Effector memory CD8-positive, alpha-beta T cell (primary cell): ENCODE measurements around the gene PPFIBP2.

Experiments
- ATAC-seq: fragments of 150-1000 bp; cut with Tn5 transposase; replicated peaks from 2 replicates; pipeline ENCODE4 v1.10.0; 2021; ENCODE audit warnings: mild to moderate bottlenecking, moderate library complexity
- DNase-seq, 3 experiments: peaks; one replicate each; pipeline ENCODE4 v3.0.0; 2021
- H3K27ac Mint-ChIP-seq, 2 donors: one replicate each; pipeline ENCODE4 v1.8.0; 2022; ENCODE audit warnings: mild to moderate bottlenecking in 2 of 2, mixed read lengths in 2 of 2, moderate library complexity in 2 of 2
- H3K27me3 Mint-ChIP-seq, 2 donors: one replicate each; pipeline ENCODE4 v1.8.0; 2022; ENCODE audit warnings: mixed read lengths in 2 of 2
- H3K36me3 Mint-ChIP-seq: one replicate; pipeline ENCODE4 v1.8.0; 2022; ENCODE audit warnings: mild to moderate bottlenecking, moderate library complexity, mixed read lengths; ENCODE audit not compliant: insufficient read depth
- H3K4me1 Mint-ChIP-seq, 2 donors: one replicate each; pipeline ENCODE4 v1.8.0; 2022; ENCODE audit warnings: low read depth in 2 of 2, mixed read lengths in 2 of 2
- H3K4me3 Mint-ChIP-seq, 2 donors: one replicate each; pipeline ENCODE4 v1.8.0; 2022; ENCODE audit warnings: mild to moderate bottlenecking in 2 of 2, mixed read lengths in 2 of 2, moderate library complexity in 2 of 2
- H3K9me3 Mint-ChIP-seq, 2 donors: one replicate each; pipeline ENCODE4 v1.8.0; 2022; ENCODE audit warnings: mixed read lengths in 2 of 2

PPFIBP2 gene

DNA sequence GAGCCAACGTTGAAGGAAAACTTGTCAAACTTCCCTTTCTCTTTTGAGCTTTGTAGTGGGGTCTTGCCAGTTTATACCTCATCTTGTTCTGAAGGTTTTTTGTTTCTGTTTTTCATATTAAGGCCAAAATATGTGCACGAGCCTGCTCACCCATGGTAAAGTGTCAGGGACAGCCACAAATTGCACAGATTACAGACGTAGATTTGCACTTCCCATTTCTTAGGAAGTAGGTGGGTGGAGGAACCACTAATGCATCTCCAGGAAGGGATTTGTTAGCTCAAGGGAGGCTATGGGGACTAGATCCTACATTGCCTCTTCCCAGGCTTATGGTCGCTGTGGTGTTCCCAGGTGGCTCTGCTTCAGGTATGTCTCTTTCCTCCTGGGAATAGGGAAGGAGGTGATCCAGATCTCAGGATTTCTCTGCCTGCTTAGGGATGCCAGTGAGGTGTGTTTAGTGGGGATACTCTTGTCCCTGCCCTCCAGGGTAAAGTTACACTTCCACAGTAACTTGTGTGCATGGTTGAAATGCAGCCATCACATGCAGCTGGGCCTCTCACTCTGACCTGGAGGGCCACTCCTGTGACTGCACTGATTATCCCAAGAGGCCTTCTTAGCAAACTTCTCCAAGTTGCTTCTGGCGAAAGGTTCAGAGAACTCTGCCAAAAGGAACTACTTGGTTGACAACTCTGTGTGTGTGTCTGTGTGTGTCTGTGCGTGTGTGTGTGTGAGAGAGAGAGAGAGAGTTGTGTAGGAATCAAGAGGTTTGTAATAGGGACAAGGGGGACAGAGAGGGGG lies 9.8 kb downstream of the PPFIBP2 start:
- no peak overlapping the region for H3K4me3 Mint-ChIP-seq
- ATAC-seq (no peak), DNase-seq (no peak)
- peaks cover 24 to 30% of the 10 kb centered on the region in 2 donors for H3K4me1 Mint-ChIP-seq
- no peaks in the 10 kb centered on the region for H3K27me3 Mint-ChIP-seq
- H3K9me3 Mint-ChIP-seq, result no peaks in the 10 kb centered on the region
- H3K27ac Mint-ChIP-seq, result no peak overlapping the region
- H3K36me3 Mint-ChIP-seq, result no peaks in the 10 kb centered on the region

DNA sequence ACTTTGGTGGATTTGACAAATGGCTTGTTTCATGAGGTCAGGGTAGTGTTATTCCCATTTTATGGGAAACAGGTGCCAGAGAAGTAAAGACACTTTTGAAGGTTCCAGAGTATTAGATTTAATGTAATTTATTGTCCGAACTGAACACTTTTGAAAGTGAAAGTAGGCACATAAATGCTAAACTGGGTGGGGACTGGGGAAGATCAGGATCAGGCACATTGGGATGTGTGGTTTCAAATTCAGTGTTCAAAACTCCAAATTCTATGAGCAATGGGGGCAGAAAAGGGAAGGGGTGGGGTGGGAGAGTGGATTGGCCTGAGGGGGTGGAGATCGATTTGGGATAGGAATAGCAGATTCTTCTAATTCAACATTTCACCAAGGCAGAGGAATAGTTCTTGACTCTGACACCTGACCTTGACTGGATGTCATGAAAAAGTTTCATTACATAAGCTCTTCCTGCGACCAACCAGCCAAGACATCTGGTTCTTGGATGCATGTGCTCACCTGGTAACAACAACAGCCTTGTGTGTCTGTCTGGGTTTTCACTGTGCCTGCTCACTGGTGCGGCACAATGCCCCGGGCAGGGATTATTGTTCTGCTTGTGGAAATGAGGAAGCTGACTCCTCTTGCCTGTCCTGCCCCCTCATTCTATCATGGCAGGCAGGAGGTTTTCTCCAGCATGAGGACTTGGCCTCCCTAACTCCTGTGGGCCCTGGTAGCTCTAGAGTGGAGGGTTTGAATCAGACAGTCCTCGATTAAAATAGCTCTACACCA lies 10.8 kb downstream of the PPFIBP2 start:
- Mint-ChIP-seq H3K9me3 (no peaks in the 10 kb centered on the region), H3K4me3 (no peak overlapping the region), H3K27ac (no peak overlapping the region), H3K27me3 (no peaks in the 10 kb centered on the region), H3K4me1 (peaks cover 24 to 30% of the 10 kb centered on the region in 2 donors), H3K36me3 (no peaks in the 10 kb centered on the region)
- DNase-seq, result no peak
- ATAC-seq, result no peak

DNA sequence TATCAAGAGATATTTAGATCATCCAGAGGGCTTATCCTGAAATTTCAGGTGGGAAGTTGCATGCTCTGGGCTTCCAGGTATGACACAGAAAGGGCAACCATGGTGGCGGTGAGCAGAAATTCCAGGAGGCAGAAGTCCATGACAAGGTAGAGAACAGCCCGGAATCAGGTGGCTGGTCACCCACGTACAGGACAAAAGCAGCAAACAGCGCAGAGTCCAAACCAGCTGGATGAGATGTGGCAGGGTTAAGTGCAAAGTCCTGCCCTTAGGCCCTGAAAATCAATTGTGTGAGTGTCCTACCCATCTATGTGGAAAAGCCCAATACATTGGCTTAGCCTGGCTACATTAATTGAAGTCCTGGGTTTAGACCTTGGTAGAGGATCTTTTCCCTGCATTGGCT lies 11.6 kb downstream of the PPFIBP2 start:
- Mint-ChIP-seq H3K9me3 (no peaks in the 10 kb centered on the region), H3K4me1 (peaks cover 24 to 30% of the 10 kb centered on the region in 2 donors), H3K27me3 (no peaks in the 10 kb centered on the region), H3K4me3 (no peak overlapping the region), H3K27ac (no peak overlapping the region), H3K36me3 (no peaks in the 10 kb centered on the region)
- DNase-seq (no peak), ATAC-seq (no peak)

GRCh38 chr11:7527029-7527428 lies 13.2 kb downstream of the PPFIBP2 start:
- H3K27ac Mint-ChIP-seq, result peak overlapping the region in 1 of 2 donors; percentile 32
- peak overlapping the region; percentile 8 to 34 for H3K4me3 Mint-ChIP-seq
- DNase-seq, result peak; percentile 7 to 20 (median 12)
- H3K9me3 Mint-ChIP-seq, result no peaks in the 10 kb centered on the region
- H3K36me3 Mint-ChIP-seq, result no peaks in the 10 kb centered on the region
- peak; percentile 97 for ATAC-seq
- peaks cover 24 to 30% of the 10 kb centered on the region in 2 donors for H3K4me1 Mint-ChIP-seq
- H3K27me3 Mint-ChIP-seq, result no peaks in the 10 kb centered on the region

GRCh38 chr11:7528514-7529049 lies 14.8 kb downstream of the PPFIBP2 start:
- H3K27me3 Mint-ChIP-seq, result no peaks in the 10 kb centered on the region
- H3K27ac Mint-ChIP-seq, result no peak overlapping the region

GRCh38 chr11:7530013-7530640 lies 16.3 kb downstream of the PPFIBP2 start:
- peaks cover 20 to 23% of the 10 kb centered on the region in 2 donors for H3K4me1 Mint-ChIP-seq
- H3K36me3 Mint-ChIP-seq, result no peaks in the 10 kb centered on the region
- H3K27me3 Mint-ChIP-seq, result no peaks in the 10 kb centered on the region

More at GRCh38 chr11:7528514-7529049, 14.8 kb downstream of the PPFIBP2 start:
- ATAC-seq, result no peak
- Mint-ChIP-seq H3K4me3 (no peak overlapping the region), H3K36me3 (no peaks in the 10 kb centered on the region), H3K9me3 (no peaks in the 10 kb centered on the region), H3K4me1 (peaks cover 24 to 30% of the 10 kb centered on the region in 2 donors)
- DNase-seq, result no peak

DNA sequence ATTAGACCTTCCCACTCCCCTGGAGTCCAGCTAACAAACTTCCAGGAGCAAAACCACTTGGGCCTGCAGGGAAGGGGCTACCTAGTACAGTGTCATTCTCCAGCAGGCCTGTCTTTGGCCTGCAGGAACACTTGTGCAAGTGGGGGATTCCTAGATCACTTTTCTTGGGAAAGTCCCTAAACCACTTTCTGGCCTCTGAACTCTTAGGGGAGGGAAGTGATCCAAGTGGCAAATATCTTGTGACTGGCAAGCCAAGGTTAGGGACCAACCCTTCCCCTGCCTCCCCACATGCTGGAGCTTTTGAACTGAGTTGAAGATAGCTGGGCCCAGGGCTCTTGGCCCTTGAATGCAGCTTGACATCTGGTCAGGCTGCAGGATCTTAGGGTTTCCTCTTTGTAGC lies 17.2 kb downstream of the PPFIBP2 start:
- Mint-ChIP-seq H3K36me3 (no peaks in the 10 kb centered on the region), H3K4me3 (no peak overlapping the region), H3K27me3 (no peaks in the 10 kb centered on the region), H3K27ac (no peak overlapping the region), H3K4me1 (peaks cover 17 to 18% of the 10 kb centered on the region in 2 donors), H3K9me3 (no peaks in the 10 kb centered on the region)
- DNase-seq, result no peak
- no peak for ATAC-seq

More at GRCh38 chr11:7530013-7530640, 16.3 kb downstream of the PPFIBP2 start:
- DNase-seq, result no peak
- H3K4me3 Mint-ChIP-seq, result no peak overlapping the region
- H3K9me3 Mint-ChIP-seq, result no peaks in the 10 kb centered on the region
- ATAC-seq, result no peak
- H3K27ac Mint-ChIP-seq, result no peak overlapping the region

DNA sequence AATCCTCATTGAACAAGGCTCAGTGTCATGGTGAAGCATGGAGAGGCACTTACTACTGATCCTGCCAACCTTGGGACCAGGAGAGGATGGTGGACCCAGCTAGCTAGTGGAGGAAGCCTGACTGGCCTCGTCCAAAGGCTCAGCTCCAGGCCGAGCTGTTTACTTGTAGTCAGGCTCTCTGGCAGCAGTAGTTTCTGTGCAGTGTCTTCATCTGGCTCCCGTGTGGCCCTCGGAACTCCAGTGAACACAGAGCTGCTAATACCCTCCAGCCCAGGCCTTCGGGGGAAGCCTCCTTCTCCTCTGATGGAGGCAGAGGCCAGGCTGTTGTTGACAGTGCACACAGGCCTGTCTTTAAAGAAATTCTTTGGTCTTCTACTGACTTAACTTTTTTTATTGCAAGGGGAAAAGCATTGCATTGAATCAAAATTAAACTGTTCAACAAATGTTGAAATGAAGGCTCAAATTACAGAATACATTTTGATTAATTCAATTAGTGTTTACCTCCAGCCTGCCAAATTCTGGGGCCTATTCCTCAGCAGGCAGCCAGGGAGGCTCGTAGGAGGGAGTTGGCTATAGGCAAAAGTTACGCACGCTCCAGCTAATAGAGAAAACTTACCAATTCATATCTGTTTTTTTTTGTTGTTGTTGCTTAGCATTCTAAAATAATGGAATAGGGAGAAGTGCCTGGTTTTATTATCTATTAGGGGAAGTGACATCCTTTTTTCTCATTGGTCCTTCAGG lies 18.8 kb downstream of the PPFIBP2 start:
- Mint-ChIP-seq H3K36me3 (no peaks in the 10 kb centered on the region), H3K27ac (no peak overlapping the region), H3K9me3 (no peaks in the 10 kb centered on the region), H3K4me1 (peaks cover 12 to 14% of the 10 kb centered on the region in 2 donors), H3K4me3 (no peak overlapping the region), H3K27me3 (no peaks in the 10 kb centered on the region)
- ATAC-seq (no peak), DNase-seq (no peak)

- ATAC-seq (no peak), DNase-seq (no peak)
- Mint-ChIP-seq H3K27me3 (no peaks in the 10 kb centered on the region), H3K4me3 (no peak overlapping the region), H3K4me1 (peaks cover 10 to 17% of the 10 kb centered on the region in 2 donors), H3K27ac (no peak overlapping the region), H3K9me3 (no peaks in the 10 kb centered on the region), H3K36me3 (no peaks in the 10 kb centered on the region)
These were observed 19.6 kb downstream of the PPFIBP2 start for GRCh38 chr11:7533199-7534041.

- Mint-ChIP-seq H3K27ac (no peak overlapping the region), H3K9me3 (no peaks in the 10 kb centered on the region), H3K4me3 (no peak overlapping the region), H3K36me3 (no peaks in the 10 kb centered on the region), H3K27me3 (peaks cover 0 to 1% of the 10 kb centered on the region in 2 donors), H3K4me1 (peaks cover 9 to 17% of the 10 kb centered on the region in 2 donors)
- ATAC-seq (no peak), DNase-seq (no peak)
These were observed 20.2 kb downstream of the PPFIBP2 start for GRCh38 chr11:7534042-7534378.

GRCh38 chr11:7536100-7536499 lies 22.3 kb downstream of the PPFIBP2 start:
- Mint-ChIP-seq H3K27me3 (peaks cover 18% of the 10 kb centered on the region in 2 donors), H3K9me3 (no peaks in the 10 kb centered on the region), H3K27ac (no peak overlapping the region), H3K36me3 (peaks cover 2% of the 10 kb centered on the region), H3K4me3 (no peak overlapping the region), H3K4me1 (peaks cover 9 to 18% of the 10 kb centered on the region in 2 donors)
- peak; percentile 39 for ATAC-seq
- DNase-seq, result no peak

- peaks cover 18 to 23% of the 10 kb centered on the region in 2 donors for H3K27me3 Mint-ChIP-seq
- H3K27ac Mint-ChIP-seq, result no peak overlapping the region
- ATAC-seq (peak; percentile 32), DNase-seq (no peak)
- no peaks in the 10 kb centered on the region for H3K9me3 Mint-ChIP-seq
- no peak overlapping the region for H3K4me3 Mint-ChIP-seq
- peaks cover 2% of the 10 kb centered on the region for H3K36me3 Mint-ChIP-seq
- peaks cover 9 to 18% of the 10 kb centered on the region in 2 donors for H3K4me1 Mint-ChIP-seq
These were observed 23.5 kb downstream of the PPFIBP2 start for GRCh38 chr11:7537265-7537664.
